Fibroblast of pulmonary artery (primary cell): ENCODE data around the gene SLC25A41.
A peak's percentile ranks its signal among the peaks of the same experiment; 100 is the strongest.

Experiments
- DNase-seq: peaks from one replicate; pipeline ENCODE4 v3.0.0-alpha.2; 2010; ENCODE audit warnings: low read depth
- H3K4me3 ChIP-seq: replicated peaks from 2 replicates; pipeline ENCODE4 v1.5.1; 2011; ENCODE audit warnings: low read depth, mild to moderate bottlenecking, control low read depth, low read length, moderate library complexity
- TF ChIP-seq, protein P1 (sequence below): IDR thresholded peaks from 2 replicates; pipeline ENCODE4 v1.5.1; 2011; ENCODE audit warnings: mild to moderate bottlenecking, control low read depth, low read length, inconsistent platforms; ENCODE audit errors: missing control alignments

SLC25A41 gene

DNA sequence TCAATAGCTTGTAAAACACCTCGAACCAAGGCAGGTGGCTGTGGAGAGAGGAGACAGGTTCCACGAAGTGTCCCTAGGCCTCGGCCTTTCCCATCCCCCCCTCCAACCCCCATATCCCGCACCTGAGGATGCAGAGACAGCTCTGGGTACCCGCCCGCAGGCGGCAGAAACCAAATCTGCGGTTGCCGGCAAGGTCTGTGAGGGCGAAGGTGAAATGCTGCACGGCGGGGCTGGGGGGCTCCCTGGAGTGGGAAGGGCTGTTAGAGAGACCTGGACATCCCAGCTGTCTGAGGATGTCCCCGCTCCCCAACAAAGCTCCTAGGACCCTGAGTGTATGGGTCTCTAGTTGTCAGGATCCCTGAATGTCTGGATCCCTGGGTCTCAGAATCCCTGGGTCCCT, 45.3 kb upstream of the SLC25A41 start:
- TF ChIP-seq, protein P1, sequence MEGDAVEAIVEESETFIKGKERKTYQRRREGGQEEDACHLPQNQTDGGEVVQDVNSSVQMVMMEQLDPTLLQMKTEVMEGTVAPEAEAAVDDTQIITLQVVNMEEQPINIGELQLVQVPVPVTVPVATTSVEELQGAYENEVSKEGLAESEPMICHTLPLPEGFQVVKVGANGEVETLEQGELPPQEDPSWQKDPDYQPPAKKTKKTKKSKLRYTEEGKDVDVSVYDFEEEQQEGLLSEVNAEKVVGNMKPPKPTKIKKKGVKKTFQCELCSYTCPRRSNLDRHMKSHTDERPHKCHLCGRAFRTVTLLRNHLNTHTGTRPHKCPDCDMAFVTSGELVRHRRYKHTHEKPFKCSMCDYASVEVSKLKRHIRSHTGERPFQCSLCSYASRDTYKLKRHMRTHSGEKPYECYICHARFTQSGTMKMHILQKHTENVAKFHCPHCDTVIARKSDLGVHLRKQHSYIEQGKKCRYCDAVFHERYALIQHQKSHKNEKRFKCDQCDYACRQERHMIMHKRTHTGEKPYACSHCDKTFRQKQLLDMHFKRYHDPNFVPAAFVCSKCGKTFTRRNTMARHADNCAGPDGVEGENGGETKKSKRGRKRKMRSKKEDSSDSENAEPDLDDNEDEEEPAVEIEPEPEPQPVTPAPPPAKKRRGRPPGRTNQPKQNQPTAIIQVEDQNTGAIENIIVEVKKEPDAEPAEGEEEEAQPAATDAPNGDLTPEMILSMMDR, result no peak
- DNase-seq, result no peak
- no peak overlapping the region for H3K4me3 ChIP-seq

DNA sequence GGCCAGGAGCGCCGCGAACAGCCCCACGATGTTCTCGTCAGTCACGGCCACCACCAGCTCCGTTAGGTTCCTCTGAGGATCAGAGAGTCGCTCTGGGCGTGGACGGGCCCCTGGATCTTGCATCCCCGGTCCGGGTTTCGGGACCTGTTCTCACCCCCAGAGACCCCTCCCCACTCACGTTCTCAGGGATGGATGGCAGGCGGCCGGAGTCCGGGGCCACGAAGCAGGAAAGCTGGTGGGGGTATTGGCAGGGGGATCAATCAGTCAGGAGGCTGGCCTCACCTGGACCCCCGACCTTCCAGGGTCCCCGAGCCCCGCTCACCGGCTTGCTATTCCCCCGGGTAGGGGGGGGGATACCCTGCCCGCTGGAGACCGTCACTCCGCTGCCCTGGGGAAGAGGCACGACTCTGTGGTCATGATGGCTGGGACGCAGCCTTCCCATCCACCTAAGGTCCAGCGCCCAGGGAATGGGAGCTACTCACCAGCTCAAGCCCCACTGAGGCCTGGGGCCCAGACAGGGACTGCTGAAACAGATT, 43.4 kb upstream of the SLC25A41 start:
- DNase-seq, result no peak
- no peak overlapping the region for H3K4me3 ChIP-seq
- TF ChIP-seq, protein P1, result no peak

DNA sequence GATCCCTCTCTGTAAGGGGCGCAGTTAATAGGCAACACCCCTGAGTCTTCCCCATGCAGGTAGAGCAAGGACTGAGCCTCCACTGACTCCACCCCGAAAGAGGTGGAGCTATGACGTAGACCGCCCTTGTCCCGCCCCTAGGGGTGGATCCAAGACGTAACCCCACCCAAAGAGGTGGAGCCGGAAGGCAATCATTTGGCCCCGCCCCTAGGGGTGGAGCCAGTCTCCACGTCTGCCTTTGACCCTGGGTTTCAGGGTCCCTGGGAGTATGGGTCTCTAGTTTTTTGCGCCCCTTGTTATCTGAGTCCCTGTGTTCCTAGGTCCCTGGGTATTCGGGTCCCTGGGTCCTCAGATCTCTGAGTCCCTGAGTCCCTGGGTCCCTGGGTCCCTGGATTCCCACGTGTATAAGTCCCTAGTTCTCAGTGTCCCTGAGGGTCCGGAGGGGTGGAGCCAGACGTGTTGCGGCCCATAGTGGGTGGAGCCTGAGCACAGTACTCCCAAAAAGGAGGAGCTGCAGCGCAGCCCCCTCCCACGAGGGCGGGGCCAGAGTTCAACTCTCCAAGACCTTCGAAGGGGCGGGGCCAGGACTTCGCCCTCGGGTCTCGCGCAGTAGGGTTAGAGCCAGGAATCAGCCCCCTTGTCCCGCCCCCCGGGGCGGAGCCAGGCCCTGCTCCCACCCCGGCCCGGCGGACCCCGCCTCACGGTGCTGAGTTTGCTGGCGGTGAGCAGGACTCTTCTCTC, 42.8 kb upstream of the SLC25A41 start:
- H3K4me3 ChIP-seq, result no peak overlapping the region
- peak; percentile 46 for DNase-seq
- TF ChIP-seq, protein P1, result no peak

DNA sequence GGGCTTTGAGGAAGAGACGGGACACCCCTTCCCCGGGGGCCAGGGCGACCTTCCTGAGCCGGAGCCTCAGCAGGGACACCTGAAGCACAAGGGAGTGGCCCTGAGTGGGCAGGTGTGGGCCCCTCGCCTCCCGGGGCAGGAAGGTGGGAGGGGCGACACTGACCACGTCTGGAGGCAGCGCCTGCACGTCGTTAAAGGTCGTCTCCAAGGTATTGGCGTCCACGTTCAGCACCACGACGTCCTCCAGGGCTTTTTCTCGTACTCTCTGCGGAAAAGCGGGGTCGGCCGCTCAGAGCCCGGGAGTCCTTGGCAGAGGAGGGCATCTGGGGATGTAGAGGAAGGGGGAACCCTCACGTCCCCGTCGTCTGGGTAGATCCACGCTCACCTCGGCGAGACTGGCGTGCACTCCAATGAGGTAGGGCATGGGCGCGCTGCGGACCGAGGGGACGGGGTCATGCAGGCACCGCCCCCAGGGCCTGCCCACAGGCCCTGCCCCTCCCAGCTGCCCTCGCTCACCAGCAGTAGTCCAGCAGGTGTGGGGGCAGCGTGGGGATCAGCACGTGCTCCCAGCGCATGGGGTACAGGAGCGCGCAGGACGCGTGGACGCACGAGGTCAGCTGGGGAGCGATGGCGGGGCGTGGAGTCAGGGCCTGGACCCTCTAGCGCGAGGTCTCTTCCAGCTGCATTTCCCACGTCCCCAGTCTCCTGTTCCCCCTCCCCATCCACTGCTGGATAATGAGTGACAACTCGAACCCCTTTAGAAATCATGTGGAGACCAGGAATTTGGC, 42.0 kb upstream of the SLC25A41 start:
- H3K4me3 ChIP-seq, result no peak overlapping the region
- TF ChIP-seq, protein P1, result no peak
- DNase-seq, result no peak

DNA sequence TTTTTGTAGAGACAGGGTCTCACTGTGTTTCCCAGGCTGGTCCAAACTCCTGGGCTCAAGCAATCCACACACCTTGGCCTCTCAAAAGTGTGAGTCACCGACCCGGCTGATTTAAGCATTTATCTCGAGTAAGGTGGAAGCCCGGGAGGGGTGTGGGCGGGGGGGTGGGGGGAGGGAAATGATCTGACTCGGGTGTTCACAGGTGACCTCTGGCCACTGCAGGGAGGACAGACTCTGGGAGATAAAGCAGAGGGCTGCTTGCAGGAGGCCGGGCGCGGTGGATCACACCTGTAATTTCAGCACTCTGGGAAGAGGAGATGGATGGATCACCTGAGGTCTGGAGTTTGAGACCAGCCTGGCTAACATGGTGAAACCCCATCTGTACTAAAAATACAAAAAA, 40.1 kb upstream of the SLC25A41 start:
- no peak for DNase-seq
- TF ChIP-seq, protein P1, result no peak
- H3K4me3 ChIP-seq, result no peak overlapping the region

DNA sequence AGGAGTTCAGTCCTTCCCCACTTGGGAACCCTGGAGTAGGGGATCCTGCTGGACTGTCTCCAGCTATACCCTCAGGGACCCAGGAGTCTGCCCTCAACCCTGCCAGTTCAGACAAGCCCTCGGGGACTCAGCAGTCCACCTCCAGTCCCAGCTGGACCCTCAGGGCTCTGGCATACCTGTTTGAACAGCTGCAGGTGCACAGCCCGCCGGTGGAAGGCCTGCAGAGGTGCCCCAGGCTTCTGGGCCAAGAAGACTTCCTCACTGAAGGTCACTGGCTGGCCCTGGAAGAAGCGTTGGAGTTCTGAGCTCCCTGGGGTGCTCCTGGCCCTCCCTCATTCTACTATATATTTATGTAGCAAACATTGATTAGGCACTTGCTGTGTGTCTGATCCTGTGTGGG, 39.1 kb upstream of the SLC25A41 start:
- TF ChIP-seq, protein P1, result no peak
- no peak overlapping the region for H3K4me3 ChIP-seq
- no peak for DNase-seq
